Mesenchymal stem cell (in vitro differentiated cells and primary cell): ENCODE results near the gene GBA3.

Experiments used
- DNase-seq: peaks from one replicate; pipeline ENCODE4 v3.0.0-alpha.2; 2013
- H2AFZ ChIP-seq: one replicate; pipeline ENCODE4 v1.6.1; 2013; ENCODE audit warnings: low read depth, mild to moderate bottlenecking, control low read depth, inconsistent platforms, low read length, moderate library complexity
- H2AK5ac ChIP-seq: 2 replicates; pipeline ENCODE4 v1.6.1; 2013; ENCODE audit warnings: low read length, moderate library complexity, mild to moderate bottlenecking, inconsistent platforms; ENCODE audit not compliant: severe bottlenecking
- H2BK120ac ChIP-seq: one replicate; pipeline ENCODE4 v1.6.1; 2013; ENCODE audit warnings: low read depth, mild to moderate bottlenecking, inconsistent platforms, low read length, moderate library complexity
- H2BK12ac ChIP-seq, 2 experiments: one replicate each; pipeline ENCODE4 v1.6.1; 2013; ENCODE audit warnings: inconsistent platforms in 2 of 2, low read length in 2 of 2, mild to moderate bottlenecking in 2 of 2, moderate library complexity in 2 of 2, control low read depth in 1 of 2
- H2BK15ac ChIP-seq: one replicate; pipeline ENCODE4 v1.6.1; 2013; ENCODE audit warnings: mild to moderate bottlenecking, low read depth, inconsistent platforms; ENCODE audit not compliant: poor library complexity, severe bottlenecking
- H2BK5ac ChIP-seq: 2 replicates; pipeline ENCODE4 v1.6.1; 2013; ENCODE audit warnings: low read depth, mild to moderate bottlenecking, low read length, control low read depth, inconsistent platforms; ENCODE audit not compliant: poor library complexity, severe bottlenecking
- H3K14ac ChIP-seq, 2 experiments: one replicate each; pipeline ENCODE4 v1.6.1; 2013; ENCODE audit warnings: inconsistent platforms in 2 of 2, low read length in 2 of 2, control low read depth in 1 of 2, mild to moderate bottlenecking in 1 of 2, moderate library complexity in 1 of 2
- H3K18ac ChIP-seq, 2 experiments: one replicate each; pipeline ENCODE4 v1.6.1; 2013; ENCODE audit warnings: inconsistent platforms in 2 of 2, low read length in 2 of 2, control low read depth in 1 of 2, low read depth in 1 of 2, mild to moderate bottlenecking in 1 of 2
- H3K23ac ChIP-seq, 2 experiments: one replicate each; pipeline ENCODE4 v1.6.1; 2013; ENCODE audit warnings: inconsistent platforms in 2 of 2, low read length in 2 of 2, mild to moderate bottlenecking in 2 of 2, moderate library complexity in 2 of 2, control low read depth in 1 of 2
- H3K27ac ChIP-seq: 2 replicates; pipeline ENCODE4 v1.5.1; 2013; ENCODE audit warnings: mild to moderate bottlenecking, moderate library complexity, low read length, control low read depth, inconsistent platforms; ENCODE audit not compliant: poor library complexity, severe bottlenecking
- H3K27me3 ChIP-seq, 2 experiments: 2 replicates each; pipeline versions ENCODE4 v1.6.1 to v1.7.0; 2013; ENCODE audit warnings: low read length in 2 of 2, mild to moderate bottlenecking in 2 of 2, moderate library complexity in 2 of 2, control low read depth in 1 of 2, inconsistent platforms in 1 of 2; ENCODE audit not compliant: control insufficient read depth in 1 of 2, insufficient read depth in 1 of 2
- H3K36me3 ChIP-seq, 2 experiments: 2 replicates each; pipeline versions ENCODE4 v1.6.1 to v1.7.0; 2013; ENCODE audit warnings: low read length in 2 of 2, control low read depth in 1 of 2, inconsistent platforms in 1 of 2, low read depth in 1 of 2, mild to moderate bottlenecking in 1 of 2; ENCODE audit not compliant: insufficient read depth in 2 of 2, control insufficient read depth in 1 of 2
- H3K4ac ChIP-seq, 2 experiments: one replicate each; pipeline ENCODE4 v1.6.1; 2013; ENCODE audit warnings: inconsistent platforms in 2 of 2, low read length in 2 of 2, mild to moderate bottlenecking in 2 of 2, moderate library complexity in 2 of 2, control low read depth in 1 of 2, low read depth in 1 of 2
- H3K4me1 ChIP-seq: 2 replicates; pipeline ENCODE4 v1.6.1; 2013; ENCODE audit warnings: low read depth, low read length, control low read depth; ENCODE audit not compliant: control insufficient read depth, insufficient read depth
- H3K4me2 ChIP-seq: 2 replicates; pipeline ENCODE4 v1.6.1; 2013; ENCODE audit warnings: low read length, mild to moderate bottlenecking, inconsistent platforms; ENCODE audit not compliant: poor library complexity, severe bottlenecking
- H3K4me3 ChIP-seq, 2 experiments: 2 replicates each; pipeline versions ENCODE4 v1.5.1 to v1.7.0; 2013; ENCODE audit warnings: low read length in 2 of 2, mild to moderate bottlenecking in 2 of 2, control low read depth in 1 of 2, low read depth in 1 of 2; ENCODE audit not compliant: insufficient read depth in 1 of 2
- H3K79me1 ChIP-seq: replicated peaks from 2 replicates; pipeline ENCODE4 v1.6.1; 2013; ENCODE audit warnings: mild to moderate bottlenecking, control low read depth, low read length, inconsistent platforms; ENCODE audit not compliant: poor library complexity, severe bottlenecking
- H3K9ac ChIP-seq: 2 replicates; pipeline ENCODE4 v1.7.0; 2013; ENCODE audit warnings: mild to moderate bottlenecking, low read length, moderate library complexity
- H3K9me3 ChIP-seq: 2 replicates; pipeline ENCODE4 v1.7.0; 2013; ENCODE audit warnings: mild to moderate bottlenecking, low read length; ENCODE audit not compliant: control insufficient read depth
- H4K8ac ChIP-seq: one replicate; pipeline ENCODE4 v1.6.1; 2013; ENCODE audit warnings: inconsistent platforms, mild to moderate bottlenecking, low read length, moderate library complexity
- H4K91ac ChIP-seq: one replicate; pipeline ENCODE4 v1.6.1; 2013; ENCODE audit warnings: mild to moderate bottlenecking, low read length, inconsistent platforms
- WGBS: methylation state at CpG from one replicate; pipeline ENCODE4 v1.1.7; 2013; ENCODE audit warnings: mixed read lengths; 5-methylcytosine and 5-hydroxymethylcytosine counted together

GBA3 gene

DNA sequence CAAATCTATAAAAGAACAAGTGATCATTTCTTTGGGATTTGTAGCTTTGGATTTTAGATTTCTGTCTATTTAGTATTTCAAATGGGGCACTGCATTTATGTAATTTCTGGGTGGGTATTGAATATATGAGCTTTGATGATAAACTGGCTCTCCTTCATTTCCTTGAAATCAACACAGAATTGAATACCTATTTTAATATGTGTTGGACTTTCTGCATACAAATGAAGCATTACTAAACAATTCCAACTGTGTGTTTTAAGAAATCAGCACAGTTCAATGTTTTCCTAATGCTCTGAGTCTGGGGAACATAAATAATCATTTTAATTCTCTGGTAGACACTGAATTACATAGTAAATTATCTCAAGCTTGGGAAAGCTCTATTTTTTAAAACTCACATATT, 42.0 kb upstream of the GBA3 start:
- no peak overlapping the region for H4K8ac ChIP-seq

GRCh38 chr4:22653752-22654151, 39.0 kb upstream of the GBA3 start:
- no peak overlapping the region for H2BK5ac ChIP-seq
- no peak overlapping the region for H3K4ac ChIP-seq
- no peak overlapping the region for H2BK12ac ChIP-seq
- H3K4me1 ChIP-seq, result no peaks in the 10 kb centered on the region
- no peak overlapping the region for H3K27ac ChIP-seq
- no peak overlapping the region for H2BK120ac ChIP-seq
- no peaks in the 10 kb centered on the region for H3K36me3 ChIP-seq
- H3K79me1 ChIP-seq, result no peaks in the 10 kb centered on the region
- no peaks in the 10 kb centered on the region for H3K9me3 ChIP-seq
- H2BK15ac ChIP-seq, result no peak overlapping the region
- H3K4me3 ChIP-seq, result no peak overlapping the region
- no peak overlapping the region for H3K23ac ChIP-seq
- no peak overlapping the region for H2AFZ ChIP-seq
- no CpG with 5 or more reads among the region's 3 CpGs for WGBS
- no peak overlapping the region for H3K4me2 ChIP-seq
- no peak for DNase-seq
- H4K8ac ChIP-seq, result no peak overlapping the region
- no peak overlapping the region for H3K9ac ChIP-seq
- no peak overlapping the region for H3K14ac ChIP-seq
- H4K91ac ChIP-seq, result no peak overlapping the region
- no peak overlapping the region for H3K18ac ChIP-seq
- no peaks in the 10 kb centered on the region for H3K27me3 ChIP-seq
- H2AK5ac ChIP-seq, result no peak overlapping the region

More for the DNA sequence above, 42.0 kb upstream of the GBA3 start:
- H3K4ac ChIP-seq, result no peak overlapping the region
- no peak overlapping the region for H3K9ac ChIP-seq
- no peaks in the 10 kb centered on the region for H3K36me3 ChIP-seq
- no peaks in the 10 kb centered on the region for H3K9me3 ChIP-seq
- H3K4me3 ChIP-seq, result no peak overlapping the region
- no peak overlapping the region for H3K27ac ChIP-seq
- no peak overlapping the region for H2BK5ac ChIP-seq
- no peak overlapping the region for H4K91ac ChIP-seq
- H2BK15ac ChIP-seq, result no peak overlapping the region
- H2AFZ ChIP-seq, result no peak overlapping the region
- no peak overlapping the region for H3K4me2 ChIP-seq
- no peaks in the 10 kb centered on the region for H3K4me1 ChIP-seq
- no peak for DNase-seq
- H3K79me1 ChIP-seq, result no peaks in the 10 kb centered on the region
- H3K14ac ChIP-seq, result no peak overlapping the region
- no peaks in the 10 kb centered on the region for H3K27me3 ChIP-seq
- no peak overlapping the region for H2AK5ac ChIP-seq
- H3K23ac ChIP-seq, result no peak overlapping the region
- H2BK12ac ChIP-seq, result no peak overlapping the region
- H2BK120ac ChIP-seq, result no peak overlapping the region
- H3K18ac ChIP-seq, result no peak overlapping the region

GRCh38 chr4:22661443-22661842, 31.3 kb upstream of the GBA3 start:
- no peaks in the 10 kb centered on the region for H3K36me3 ChIP-seq
- H2BK12ac ChIP-seq, result no peak overlapping the region
- DNase-seq, result no peak
- H3K9me3 ChIP-seq, result no peaks in the 10 kb centered on the region
- no peak overlapping the region for H2AFZ ChIP-seq
- no peak overlapping the region for H3K4ac ChIP-seq
- WGBS, result 93% methylated on average over 4 of the region's 6 CpGs
- H2BK5ac ChIP-seq, result no peak overlapping the region
- H2BK120ac ChIP-seq, result no peak overlapping the region
- no peaks in the 10 kb centered on the region for H3K79me1 ChIP-seq
- no peak overlapping the region for H2BK15ac ChIP-seq
- no peak overlapping the region for H4K8ac ChIP-seq
- no peak overlapping the region for H3K23ac ChIP-seq
- H3K18ac ChIP-seq, result peak overlapping the region in 1 of 2 experiments; percentile 8
- H3K4me3 ChIP-seq, result no peak overlapping the region
- no peak overlapping the region for H3K4me2 ChIP-seq
- H3K27ac ChIP-seq, result no peak overlapping the region
- H3K9ac ChIP-seq, result no peak overlapping the region
- no peaks in the 10 kb centered on the region for H3K4me1 ChIP-seq
- no peaks in the 10 kb centered on the region for H3K27me3 ChIP-seq
- no peak overlapping the region for H3K14ac ChIP-seq
- H2AK5ac ChIP-seq, result no peak overlapping the region
- H4K91ac ChIP-seq, result no peak overlapping the region

DNA sequence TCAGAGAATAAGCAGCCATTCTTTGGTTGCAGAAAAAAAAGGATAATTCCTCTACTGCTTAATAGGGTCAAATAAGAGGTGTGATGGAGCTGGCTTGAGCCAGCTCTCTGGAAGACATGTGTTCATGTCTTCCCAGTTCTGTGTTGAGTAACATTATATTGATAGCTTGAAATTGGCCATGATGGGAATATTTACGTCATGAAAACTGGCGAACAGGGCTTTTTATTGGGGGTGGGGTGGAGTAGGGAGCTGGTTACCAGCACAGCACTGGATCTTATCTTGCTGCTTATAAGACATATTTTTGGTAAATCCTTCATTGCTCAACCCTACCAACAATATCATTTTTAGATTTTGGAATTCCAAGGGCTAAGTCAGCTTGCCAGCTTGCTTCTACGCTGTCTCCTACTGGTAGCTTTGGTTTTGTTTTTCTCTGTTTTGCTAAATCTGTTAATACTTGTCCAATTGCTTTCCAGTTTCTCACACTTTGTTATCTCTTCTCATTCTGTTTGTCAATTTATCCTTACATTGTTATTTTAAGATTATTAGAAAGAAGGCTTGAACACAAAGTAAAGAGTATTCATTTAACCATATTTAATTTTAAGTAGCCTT, 25.3 kb upstream of the GBA3 start:
- Histone ChIP-seq H3K4me1 (no peaks in the 10 kb centered on the region), H3K23ac (no peak overlapping the region), H3K9ac (peak overlapping the region; percentile 60), H2BK15ac (no peak overlapping the region), H3K79me1 (no peaks in the 10 kb centered on the region), H3K36me3 (no peaks in the 10 kb centered on the region), H3K4ac (no peak overlapping the region), H4K91ac (no peak overlapping the region), H2BK5ac (no peak overlapping the region), H3K4me3 (peak overlapping the region in 1 of 2 experiments; percentile 38), H2AK5ac (no peak overlapping the region), H3K18ac (no peak overlapping the region), H4K8ac (no peak overlapping the region), H2BK12ac (no peak overlapping the region), H3K27me3 (no peaks in the 10 kb centered on the region), H3K4me2 (no peak overlapping the region), H3K9me3 (no peaks in the 10 kb centered on the region), H3K14ac (no peak overlapping the region), H2BK120ac (no peak overlapping the region), H3K27ac (no peak overlapping the region), H2AFZ (no peak overlapping the region)
- DNase-seq, result no peak
- 100% methylated on average over 2 of the region's 3 CpGs for WGBS
